HEK293 (cell line): ENCODE data around the gene HPSE2.

ENCODE experiments used
- HOXC10 ChIP-seq: sonication (generic); formaldehyde crosslinking; IDR thresholded peaks from 2 replicates; pipeline ENCODE4 v1.8.1; 2023; ENCODE audit warnings: mild to moderate bottlenecking, missing genetic modification reagents
- YY1 ChIP-seq: fragments of 450-650 bp; formaldehyde crosslinking; IDR thresholded peaks from 2 replicates; pipeline ENCODE4 v1.5.1; 2018; ENCODE audit warnings: missing biosample characterization, missing genetic modification characterization
- ZFP37 ChIP-seq: fragments of 450-650 bp; formaldehyde crosslinking; IDR thresholded peaks from 2 replicates; pipeline ENCODE4 v1.5.1; 2016; ENCODE audit warnings: missing biosample characterization, missing genetic modification characterization
- ZNF555 ChIP-seq: fragments of 450-650 bp; formaldehyde crosslinking; conservative IDR thresholded peaks from 2 replicates; pipeline ENCODE4 v1.5.1; 2017; ENCODE audit warnings: missing biosample characterization, mild to moderate bottlenecking, missing genetic modification characterization, inconsistent platforms
- ZNF558 ChIP-seq: fragments of 450-650 bp; formaldehyde crosslinking; IDR thresholded peaks from 2 replicates; pipeline ENCODE4 v1.5.1; 2016; ENCODE audit warnings: missing biosample characterization, missing genetic modification characterization
- TF ChIP-seq, protein P1 (sequence below): fragments of 450-650 bp; formaldehyde crosslinking; IDR thresholded peaks from 2 replicates; pipeline ENCODE4 v1.5.1; 2016; ENCODE audit warnings: missing biosample characterization, missing genetic modification characterization
- TF ChIP-seq, protein P2 (sequence below): fragments of 450-650 bp; formaldehyde crosslinking; IDR thresholded peaks from 2 replicates; pipeline ENCODE4 v1.5.1; 2016; ENCODE audit warnings: missing biosample characterization, missing genetic modification characterization, borderline replicate concordance

DNA sequence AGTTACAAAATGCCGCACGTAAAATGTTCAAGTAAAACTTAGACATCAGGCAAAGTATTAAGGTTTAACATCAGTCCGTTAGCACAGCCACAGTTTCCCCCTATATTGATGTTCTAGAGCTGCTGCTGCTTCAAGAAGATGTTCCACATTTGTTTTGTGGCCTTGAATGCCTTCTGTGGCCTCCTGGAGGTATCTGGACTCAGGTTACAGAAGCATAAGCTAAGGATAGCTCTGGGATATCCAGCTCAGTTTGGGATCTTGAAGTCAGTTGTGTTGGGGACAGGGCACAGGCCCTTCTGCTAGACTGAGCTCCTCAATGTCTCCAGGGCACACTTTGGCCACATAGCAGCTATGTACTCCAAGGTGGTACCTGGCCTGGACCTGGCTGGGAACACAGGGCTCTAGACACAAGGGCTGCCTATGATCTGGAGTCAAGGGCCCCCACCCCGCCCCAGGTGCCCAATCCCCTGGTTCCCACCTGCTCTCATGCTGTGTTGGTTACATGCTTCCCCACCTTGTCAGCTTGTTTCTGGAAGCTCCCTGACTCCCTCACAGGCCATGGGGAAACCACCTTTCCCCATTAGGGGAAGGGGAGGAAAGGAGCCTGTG lies 825.4 kb downstream of the HPSE2 start:
- TF ChIP-seq ZNF555 (tag by site-specific recombination) (no peak), ZFP37 (tag by site-specific recombination) (no peak), HOXC10 (no peak), ZNF558 (tag by site-specific recombination) (no peak), YY1 (tag by site-specific recombination) (no peak)
- TF ChIP-seq, protein P1, sequence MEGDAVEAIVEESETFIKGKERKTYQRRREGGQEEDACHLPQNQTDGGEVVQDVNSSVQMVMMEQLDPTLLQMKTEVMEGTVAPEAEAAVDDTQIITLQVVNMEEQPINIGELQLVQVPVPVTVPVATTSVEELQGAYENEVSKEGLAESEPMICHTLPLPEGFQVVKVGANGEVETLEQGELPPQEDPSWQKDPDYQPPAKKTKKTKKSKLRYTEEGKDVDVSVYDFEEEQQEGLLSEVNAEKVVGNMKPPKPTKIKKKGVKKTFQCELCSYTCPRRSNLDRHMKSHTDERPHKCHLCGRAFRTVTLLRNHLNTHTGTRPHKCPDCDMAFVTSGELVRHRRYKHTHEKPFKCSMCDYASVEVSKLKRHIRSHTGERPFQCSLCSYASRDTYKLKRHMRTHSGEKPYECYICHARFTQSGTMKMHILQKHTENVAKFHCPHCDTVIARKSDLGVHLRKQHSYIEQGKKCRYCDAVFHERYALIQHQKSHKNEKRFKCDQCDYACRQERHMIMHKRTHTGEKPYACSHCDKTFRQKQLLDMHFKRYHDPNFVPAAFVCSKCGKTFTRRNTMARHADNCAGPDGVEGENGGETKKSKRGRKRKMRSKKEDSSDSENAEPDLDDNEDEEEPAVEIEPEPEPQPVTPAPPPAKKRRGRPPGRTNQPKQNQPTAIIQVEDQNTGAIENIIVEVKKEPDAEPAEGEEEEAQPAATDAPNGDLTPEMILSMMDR (tag by site-specific recombination), result no peak
- TF ChIP-seq, protein P2, sequence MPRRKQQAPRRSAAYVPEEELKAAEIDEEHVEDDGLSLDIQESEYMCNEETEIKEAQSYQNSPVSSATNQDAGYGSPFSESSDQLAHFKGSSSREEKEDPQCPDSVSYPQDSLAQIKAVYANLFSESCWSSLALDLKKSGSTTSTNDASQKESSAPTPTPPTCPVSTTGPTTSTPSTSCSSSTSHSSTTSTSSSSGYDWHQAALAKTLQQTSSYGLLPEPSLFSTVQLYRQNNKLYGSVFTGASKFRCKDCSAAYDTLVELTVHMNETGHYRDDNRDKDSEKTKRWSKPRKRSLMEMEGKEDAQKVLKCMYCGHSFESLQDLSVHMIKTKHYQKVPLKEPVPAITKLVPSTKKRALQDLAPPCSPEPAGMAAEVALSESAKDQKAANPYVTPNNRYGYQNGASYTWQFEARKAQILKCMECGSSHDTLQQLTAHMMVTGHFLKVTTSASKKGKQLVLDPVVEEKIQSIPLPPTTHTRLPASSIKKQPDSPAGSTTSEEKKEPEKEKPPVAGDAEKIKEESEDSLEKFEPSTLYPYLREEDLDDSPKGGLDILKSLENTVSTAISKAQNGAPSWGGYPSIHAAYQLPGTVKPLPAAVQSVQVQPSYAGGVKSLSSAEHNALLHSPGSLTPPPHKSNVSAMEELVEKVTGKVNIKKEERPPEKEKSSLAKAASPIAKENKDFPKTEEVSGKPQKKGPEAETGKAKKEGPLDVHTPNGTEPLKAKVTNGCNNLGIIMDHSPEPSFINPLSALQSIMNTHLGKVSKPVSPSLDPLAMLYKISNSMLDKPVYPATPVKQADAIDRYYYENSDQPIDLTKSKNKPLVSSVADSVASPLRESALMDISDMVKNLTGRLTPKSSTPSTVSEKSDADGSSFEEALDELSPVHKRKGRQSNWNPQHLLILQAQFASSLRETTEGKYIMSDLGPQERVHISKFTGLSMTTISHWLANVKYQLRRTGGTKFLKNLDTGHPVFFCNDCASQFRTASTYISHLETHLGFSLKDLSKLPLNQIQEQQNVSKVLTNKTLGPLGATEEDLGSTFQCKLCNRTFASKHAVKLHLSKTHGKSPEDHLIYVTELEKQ (tag by site-specific recombination), result no peak
